Measurements from ENCODE around the gene GRIK4. TPM values are rescaled to one million over a fixed set of nuclear protein-coding genes. Genes with fewer than 3 reads are reported as not detected.

GRIK4 gene
- total and polyA plus RNA-seq, 4 donors = 0.41 to 4.9 (median 1.7) TPM

- 87 to 90% methylated on average over 6 of the region's 6 CpGs for WGBS, 2 donors
- Histone ChIP-seq H3K27ac (ENCODE audit: low read depth in 1 of 2, low read length in 1 of 2) (no peak overlapping the region), H3K27me3 (ENCODE audit: control insufficient read depth in 3 of 3, insufficient read depth in 3 of 3, low read length in 2 of 3) (peaks cover 0 to 5% (median 0%) of the 10 kb centered on the region in 3 donors), H3K4me1 (ENCODE audit: control insufficient read depth in 5 of 5, insufficient read depth in 5 of 5, low read length in 5 of 5) (peaks cover 0 to 3% (median 0%) of the 10 kb centered on the region in 5 donors), H3K4me3 (no peak overlapping the region), H3K36me3 (ENCODE audit: control insufficient read depth in 4 of 4, insufficient read depth in 4 of 4, low read length in 4 of 4) (no peaks in the 10 kb centered on the region), H3K9ac (ENCODE audit: insufficient read depth in 1 of 2, low read length in 2 of 2) (no peak overlapping the region), H3K9me3 (ENCODE audit: control insufficient read depth in 4 of 4, insufficient read depth in 3 of 4, low read length in 3 of 4) (peaks cover 0 to 3% (median 0%) of the 10 kb centered on the region in 4 donors)
- no peak for TF ChIP-seq CTCF (IDR thresholded peaks at IDR 0.05; ENCODE audit: control extremely low read depth, extremely low read depth)
- no peak for ATAC-seq (ENCODE audit: insufficient read depth, low FRiP score)
- DNase-seq = no peak
These were observed 131.7 kb downstream of the GRIK4 start for GRCh38 chr11:120643284-120643683.

GRCh38 chr11:120645639-120646038 is 134.1 kb downstream of the GRIK4 start:
- TF ChIP-seq CTCF (IDR thresholded peaks at IDR 0.05; ENCODE audit: control extremely low read depth, extremely low read depth) = no peak
- Histone ChIP-seq H3K9ac (ENCODE audit: insufficient read depth in 1 of 2, low read length in 2 of 2) (no peak overlapping the region), H3K36me3 (ENCODE audit: control insufficient read depth in 4 of 4, insufficient read depth in 4 of 4, low read length in 4 of 4) (no peaks in the 10 kb centered on the region), H3K4me3 (no peak overlapping the region), H3K9me3 (ENCODE audit: control insufficient read depth in 4 of 4, insufficient read depth in 3 of 4, low read length in 3 of 4) (peaks cover 0 to 3% (median 0%) of the 10 kb centered on the region in 4 donors), H3K4me1 (ENCODE audit: control insufficient read depth in 5 of 5, insufficient read depth in 5 of 5, low read length in 5 of 5) (peaks cover 0 to 3% (median 0%) of the 10 kb centered on the region in 5 donors), H3K27ac (ENCODE audit: low read depth in 1 of 2, low read length in 1 of 2) (no peak overlapping the region), H3K27me3 (ENCODE audit: control insufficient read depth in 3 of 3, insufficient read depth in 3 of 3, low read length in 2 of 3) (peaks cover 0 to 5% (median 0%) of the 10 kb centered on the region in 3 donors)
- no peak for ATAC-seq (ENCODE audit: insufficient read depth, low FRiP score)
- 29 to 40% methylated on average over 12 of the region's 12 CpGs for whole genome bisulfite sequencing, 2 donors
- DNase-seq = no peak

GRCh38 chr11:120646206-120646605 is 134.7 kb downstream of the GRIK4 start:
- no peak overlapping the region for H3K4me3 ChIP-seq
- H3K9me3 ChIP-seq (ENCODE audit: control insufficient read depth in 4 of 4, insufficient read depth in 3 of 4, low read length in 3 of 4) = peaks cover 0 to 3% (median 0%) of the 10 kb centered on the region in 4 donors
- peaks cover 0 to 3% (median 0%) of the 10 kb centered on the region in 5 donors for H3K4me1 ChIP-seq (ENCODE audit: control insufficient read depth in 5 of 5, insufficient read depth in 5 of 5, low read length in 5 of 5)
- no peaks in the 10 kb centered on the region for H3K36me3 ChIP-seq (ENCODE audit: control insufficient read depth in 4 of 4, insufficient read depth in 4 of 4, low read length in 4 of 4)
- ATAC-seq (ENCODE audit: insufficient read depth, low FRiP score) (no peak), DNase-seq (no peak)
- no peak for TF ChIP-seq CTCF (IDR thresholded peaks at IDR 0.05; ENCODE audit: control extremely low read depth, extremely low read depth)
- peaks cover 0 to 3% (median 0%) of the 10 kb centered on the region in 3 donors for H3K27me3 ChIP-seq (ENCODE audit: control insufficient read depth in 3 of 3, insufficient read depth in 3 of 3, low read length in 2 of 3)
- H3K9ac ChIP-seq (ENCODE audit: insufficient read depth in 1 of 2, low read length in 2 of 2) = no peak overlapping the region
- 83 to 92% methylated on average over 3 of the region's 3 CpGs for WGBS, 2 donors
- H3K27ac ChIP-seq (ENCODE audit: low read depth in 1 of 2, low read length in 1 of 2) = no peak overlapping the region

- DNase-seq (no peak), ATAC-seq (ENCODE audit: insufficient read depth, low FRiP score) (no peak)
- Histone ChIP-seq H3K36me3 (ENCODE audit: control insufficient read depth in 4 of 4, insufficient read depth in 4 of 4, low read length in 4 of 4) (no peaks in the 10 kb centered on the region), H3K9me3 (ENCODE audit: control insufficient read depth in 4 of 4, insufficient read depth in 3 of 4, low read length in 3 of 4) (peaks cover 0 to 3% (median 0%) of the 10 kb centered on the region in 4 donors), H3K27ac (ENCODE audit: low read depth in 1 of 2, low read length in 1 of 2) (no peak overlapping the region), H3K4me1 (ENCODE audit: control insufficient read depth in 5 of 5, insufficient read depth in 5 of 5, low read length in 5 of 5) (peaks cover 0 to 3% (median 0%) of the 10 kb centered on the region in 5 donors), H3K9ac (ENCODE audit: insufficient read depth in 1 of 2, low read length in 2 of 2) (no peak overlapping the region), H3K4me3 (no peak overlapping the region), H3K27me3 (ENCODE audit: control insufficient read depth in 3 of 3, insufficient read depth in 3 of 3, low read length in 2 of 3) (peaks cover 0 to 5% (median 0%) of the 10 kb centered on the region in 3 donors)
- no peak for TF ChIP-seq CTCF (IDR thresholded peaks at IDR 0.05; ENCODE audit: control extremely low read depth, extremely low read depth)
- 86 to 95% methylated on average over 12 of the region's 12 CpGs for WGBS, 2 donors
These were observed 136.1 kb downstream of the GRIK4 start for GRCh38 chr11:120647681-120648080.

Measured in lung (tissue), 12 donors.